Measurements from ENCODE around the gene PDS5B.

The PDS5B gene

DNA sequence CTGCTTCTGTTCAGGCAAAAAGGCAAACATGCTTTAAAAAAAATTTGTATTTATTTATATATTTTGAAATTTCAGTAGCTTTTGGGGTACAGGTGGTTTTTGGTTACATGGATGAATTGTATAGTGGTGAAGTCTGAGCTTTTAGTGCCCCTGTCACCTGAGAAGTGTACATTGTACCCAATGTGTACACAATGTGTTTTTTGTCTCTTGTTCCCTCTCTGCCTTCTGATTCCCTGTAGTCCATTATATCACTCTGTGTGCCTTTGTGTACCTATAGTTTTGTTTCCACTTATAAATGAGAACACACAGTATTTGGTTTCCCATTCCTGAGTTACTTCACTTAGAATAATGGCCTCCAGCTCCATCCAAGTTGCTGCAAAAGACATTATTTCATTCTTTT lies 77.4 kb downstream of the PDS5B start:
- no peak for DNase-seq (ENCODE audit: low read depth)
- TF ChIP-seq, protein P1, sequence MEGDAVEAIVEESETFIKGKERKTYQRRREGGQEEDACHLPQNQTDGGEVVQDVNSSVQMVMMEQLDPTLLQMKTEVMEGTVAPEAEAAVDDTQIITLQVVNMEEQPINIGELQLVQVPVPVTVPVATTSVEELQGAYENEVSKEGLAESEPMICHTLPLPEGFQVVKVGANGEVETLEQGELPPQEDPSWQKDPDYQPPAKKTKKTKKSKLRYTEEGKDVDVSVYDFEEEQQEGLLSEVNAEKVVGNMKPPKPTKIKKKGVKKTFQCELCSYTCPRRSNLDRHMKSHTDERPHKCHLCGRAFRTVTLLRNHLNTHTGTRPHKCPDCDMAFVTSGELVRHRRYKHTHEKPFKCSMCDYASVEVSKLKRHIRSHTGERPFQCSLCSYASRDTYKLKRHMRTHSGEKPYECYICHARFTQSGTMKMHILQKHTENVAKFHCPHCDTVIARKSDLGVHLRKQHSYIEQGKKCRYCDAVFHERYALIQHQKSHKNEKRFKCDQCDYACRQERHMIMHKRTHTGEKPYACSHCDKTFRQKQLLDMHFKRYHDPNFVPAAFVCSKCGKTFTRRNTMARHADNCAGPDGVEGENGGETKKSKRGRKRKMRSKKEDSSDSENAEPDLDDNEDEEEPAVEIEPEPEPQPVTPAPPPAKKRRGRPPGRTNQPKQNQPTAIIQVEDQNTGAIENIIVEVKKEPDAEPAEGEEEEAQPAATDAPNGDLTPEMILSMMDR (IDR thresholded peaks at IDR 0.05; ENCODE audit: control insufficient read depth, extremely low read depth, insufficient read depth), result no peak
- H3K4me3 ChIP-seq (ENCODE audit: low read depth, low read length), result no peak overlapping the region

DNA sequence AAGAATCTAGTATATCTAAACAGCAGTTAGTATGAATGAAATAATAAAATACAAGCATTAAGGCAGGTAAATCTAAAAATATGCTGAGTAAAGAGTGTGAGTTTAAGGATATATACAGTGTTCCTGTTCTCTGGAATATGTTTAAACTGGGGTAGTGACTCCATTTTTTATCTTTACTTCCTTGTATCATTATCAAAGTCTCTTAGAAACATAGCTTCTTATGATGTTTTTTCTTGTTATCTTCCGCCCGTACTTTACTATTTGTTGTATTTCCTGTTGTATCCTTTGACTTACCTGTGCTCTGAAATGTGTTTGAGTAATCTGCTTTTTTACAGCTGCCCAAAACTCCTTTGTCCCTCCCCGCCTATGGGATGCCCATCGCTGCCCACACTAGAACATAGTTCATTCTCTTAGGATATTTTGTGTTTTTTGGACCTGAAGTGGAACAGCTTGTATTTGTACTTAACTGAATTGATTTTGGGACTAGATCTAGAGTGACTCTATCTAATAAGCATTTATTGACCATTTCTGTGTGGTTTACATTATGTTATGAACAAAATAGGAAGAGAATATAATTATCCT lies 80.8 kb downstream of the PDS5B start:
- TF ChIP-seq, protein P1 (IDR thresholded peaks at IDR 0.05; ENCODE audit: control insufficient read depth, extremely low read depth, insufficient read depth), result no peak
- no peak for DNase-seq (ENCODE audit: low read depth)
- H3K4me3 ChIP-seq (ENCODE audit: low read depth, low read length), result no peak overlapping the region

DNA sequence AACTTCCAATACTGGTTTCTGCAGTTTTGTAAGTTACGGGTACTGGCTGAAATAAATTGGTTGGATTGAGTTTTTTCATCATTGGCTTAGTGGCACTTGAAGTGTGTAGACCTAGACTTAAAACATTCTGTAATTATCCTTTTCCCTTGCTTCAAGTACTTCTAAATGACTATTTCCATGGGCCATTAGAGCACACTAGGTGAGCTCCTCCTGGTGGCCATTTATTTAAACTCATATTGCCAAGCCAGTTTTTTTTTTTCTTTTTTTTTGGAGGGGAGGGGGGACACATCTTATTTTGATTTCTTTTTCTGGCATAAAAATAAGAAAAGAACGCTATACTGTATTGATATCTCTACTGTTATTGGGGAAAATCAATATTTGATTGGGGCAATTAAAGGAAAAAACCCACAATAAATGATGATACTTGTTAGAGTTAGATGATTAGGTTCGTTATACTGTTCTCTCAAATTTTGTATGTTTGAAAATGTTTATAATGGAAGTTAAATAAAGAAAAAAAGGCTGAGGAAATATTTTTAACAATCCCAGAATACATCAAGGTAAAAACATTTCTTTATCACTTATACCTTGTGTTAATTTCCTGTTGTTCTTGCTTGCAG lies 82.9 kb downstream of the PDS5B start:
- TF ChIP-seq, protein P1 (IDR thresholded peaks at IDR 0.05; ENCODE audit: control insufficient read depth, extremely low read depth, insufficient read depth), result peak; percentile 60
- DNase-seq (ENCODE audit: low read depth), result no peak
- no peak overlapping the region for H3K4me3 ChIP-seq (ENCODE audit: low read depth, low read length)

DNA sequence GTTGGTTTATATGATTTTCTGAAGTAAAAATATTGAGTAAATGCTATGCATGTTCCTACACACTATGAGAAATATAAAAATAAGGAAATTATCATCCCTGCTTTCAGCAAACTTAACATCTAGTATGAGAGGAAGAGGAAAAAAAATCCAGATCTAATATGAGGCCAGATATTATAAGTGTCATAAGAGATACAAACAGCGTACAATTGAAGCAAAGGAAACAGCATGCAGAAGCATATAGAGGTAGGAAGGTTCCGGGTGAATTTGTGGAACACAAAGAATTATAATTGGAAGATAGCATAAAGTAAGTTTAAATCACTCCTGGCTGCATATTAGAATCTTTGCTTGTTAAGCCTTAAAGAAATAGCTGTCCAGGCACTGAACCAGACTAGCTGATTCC lies 88.3 kb downstream of the PDS5B start:
- no peak overlapping the region for H3K4me3 ChIP-seq (ENCODE audit: low read depth, low read length)
- DNase-seq (ENCODE audit: low read depth), result no peak
- TF ChIP-seq, protein P1 (IDR thresholded peaks at IDR 0.05; ENCODE audit: control insufficient read depth, extremely low read depth, insufficient read depth), result no peak

DNA sequence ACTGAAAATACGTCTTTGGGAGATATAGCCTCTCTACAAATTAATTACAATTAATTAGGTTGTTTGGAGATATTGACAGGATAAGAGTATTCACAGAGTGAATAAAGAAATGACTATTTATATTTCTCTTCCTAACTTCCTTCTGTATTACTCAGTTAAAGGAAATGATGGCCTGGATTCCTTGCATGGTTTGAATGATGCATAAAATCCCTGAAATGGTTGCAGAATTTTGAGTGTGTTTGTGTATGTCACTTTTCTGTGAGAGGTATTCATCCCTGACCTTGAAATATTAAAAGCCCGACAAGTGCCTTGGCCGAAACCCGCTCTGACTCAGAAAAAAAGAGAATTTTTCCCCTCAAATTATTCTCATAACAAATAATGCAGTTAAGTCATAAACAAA lies 90.0 kb downstream of the PDS5B start:
- DNase-seq (ENCODE audit: low read depth), result no peak
- no peak overlapping the region for H3K4me3 ChIP-seq (ENCODE audit: low read depth, low read length)
- TF ChIP-seq, protein P1 (IDR thresholded peaks at IDR 0.05; ENCODE audit: control insufficient read depth, extremely low read depth, insufficient read depth), result no peak

DNA sequence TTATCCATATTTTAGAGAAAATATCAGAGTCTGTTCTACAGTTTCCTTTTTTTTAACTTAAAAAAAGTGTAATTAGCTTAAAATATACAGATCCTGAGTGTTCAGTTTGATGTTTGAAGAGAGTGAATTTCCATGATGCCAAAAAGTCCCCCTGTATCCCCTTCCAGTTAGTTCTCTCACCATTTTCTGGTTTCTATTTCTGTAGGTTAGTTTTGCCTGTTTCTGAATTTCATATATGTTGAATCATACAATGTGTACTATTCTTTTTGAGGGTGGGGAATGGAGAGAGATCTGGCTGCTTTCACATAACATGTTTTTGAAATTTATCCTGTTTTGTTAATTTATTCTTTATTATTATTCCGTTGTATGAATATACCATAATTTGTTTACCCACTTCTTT lies 95.9 kb downstream of the PDS5B start:
- H3K4me3 ChIP-seq (ENCODE audit: low read depth, low read length), result no peak overlapping the region
- DNase-seq (ENCODE audit: low read depth), result no peak
- TF ChIP-seq, protein P1 (IDR thresholded peaks at IDR 0.05; ENCODE audit: control insufficient read depth, extremely low read depth, insufficient read depth), result no peak

DNA sequence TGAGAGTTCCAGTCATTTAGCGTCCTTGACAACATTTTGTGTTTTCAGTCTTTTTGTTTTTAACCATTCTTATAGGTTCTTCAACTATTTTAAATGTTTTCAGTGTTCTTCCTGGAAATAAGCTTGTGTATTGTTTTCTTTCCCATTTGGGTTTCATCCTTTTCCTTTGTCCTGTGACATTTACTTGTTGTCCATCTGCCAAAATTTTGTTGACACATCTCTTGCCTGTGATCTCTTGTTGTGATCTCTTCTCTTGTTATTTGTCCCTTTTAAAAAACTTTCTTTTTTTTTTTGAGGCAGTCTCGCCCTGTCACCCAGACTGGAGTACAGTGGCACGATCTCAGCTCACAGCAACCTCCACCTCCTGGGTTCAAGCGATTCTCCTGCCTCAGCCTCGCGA lies 96.5 kb downstream of the PDS5B start:
- TF ChIP-seq, protein P1 (IDR thresholded peaks at IDR 0.05; ENCODE audit: control insufficient read depth, extremely low read depth, insufficient read depth), result no peak
- DNase-seq (ENCODE audit: low read depth), result peak; percentile 80
- H3K4me3 ChIP-seq (ENCODE audit: low read depth, low read length), result no peak overlapping the region
